ENCODE data around the gene CHMP1A.
A peak's percentile ranks its signal among the peaks of the same experiment; 100 is the strongest.

Gene CHMP1A

DNA sequence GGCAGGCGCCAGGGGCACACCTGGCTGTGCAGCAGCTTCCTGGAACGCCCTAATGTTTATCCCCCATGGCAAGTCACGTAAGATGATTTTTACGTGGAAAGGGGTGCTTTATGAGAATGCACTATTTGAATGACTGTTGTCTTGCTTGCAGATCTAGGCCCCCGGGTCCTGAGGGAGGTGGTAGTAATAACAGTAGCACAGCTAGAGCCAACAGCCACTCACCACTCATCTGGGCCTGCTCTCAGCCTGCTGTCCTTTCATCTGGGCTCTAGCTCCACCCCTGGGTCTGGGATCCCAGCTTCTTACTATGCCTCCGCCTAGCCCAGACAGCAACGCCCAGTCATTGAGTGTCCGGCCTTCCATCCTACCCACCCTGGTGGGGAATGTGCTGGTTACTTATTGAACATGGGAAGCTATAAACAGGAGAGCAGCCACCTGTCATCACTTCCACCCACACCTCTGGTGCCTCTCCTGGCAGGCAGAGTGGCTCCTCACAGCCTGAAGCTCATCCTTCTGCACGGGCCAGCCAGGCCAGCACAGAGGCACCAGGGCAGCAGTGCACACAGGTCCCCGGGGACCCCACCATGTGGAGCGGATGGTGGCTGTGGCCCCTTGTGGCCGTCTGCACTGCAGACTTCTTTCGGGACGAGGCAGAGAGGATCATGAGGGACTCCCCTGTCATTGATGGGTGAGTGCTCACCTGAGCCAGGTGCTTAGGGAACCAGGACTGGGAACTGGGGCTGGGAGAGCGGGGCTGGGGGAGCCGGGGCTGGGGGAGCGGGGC is 27.5 kb downstream of the CHMP1A start:
- H3K9ac ChIP-seq (ENCODE audit: low read depth, low read length), result no peak overlapping the region
- no peaks in the 10 kb centered on the region for H3K9me3 ChIP-seq (ENCODE audit: control insufficient read depth, insufficient read depth, low read length)
- no peak overlapping the region for H3K4me3 ChIP-seq (ENCODE audit: low read depth, low read length)
- peaks cover under 1% of the 10 kb centered on the region for H3K4me1 ChIP-seq (ENCODE audit: control insufficient read depth, insufficient read depth, low read length)
- no peaks in the 10 kb centered on the region for H3K36me3 ChIP-seq (ENCODE audit: control insufficient read depth, insufficient read depth, low read length)
- peaks cover 6% of the 10 kb centered on the region for H3K27me3 ChIP-seq (ENCODE audit: control insufficient read depth, insufficient read depth, low read length)

DNA sequence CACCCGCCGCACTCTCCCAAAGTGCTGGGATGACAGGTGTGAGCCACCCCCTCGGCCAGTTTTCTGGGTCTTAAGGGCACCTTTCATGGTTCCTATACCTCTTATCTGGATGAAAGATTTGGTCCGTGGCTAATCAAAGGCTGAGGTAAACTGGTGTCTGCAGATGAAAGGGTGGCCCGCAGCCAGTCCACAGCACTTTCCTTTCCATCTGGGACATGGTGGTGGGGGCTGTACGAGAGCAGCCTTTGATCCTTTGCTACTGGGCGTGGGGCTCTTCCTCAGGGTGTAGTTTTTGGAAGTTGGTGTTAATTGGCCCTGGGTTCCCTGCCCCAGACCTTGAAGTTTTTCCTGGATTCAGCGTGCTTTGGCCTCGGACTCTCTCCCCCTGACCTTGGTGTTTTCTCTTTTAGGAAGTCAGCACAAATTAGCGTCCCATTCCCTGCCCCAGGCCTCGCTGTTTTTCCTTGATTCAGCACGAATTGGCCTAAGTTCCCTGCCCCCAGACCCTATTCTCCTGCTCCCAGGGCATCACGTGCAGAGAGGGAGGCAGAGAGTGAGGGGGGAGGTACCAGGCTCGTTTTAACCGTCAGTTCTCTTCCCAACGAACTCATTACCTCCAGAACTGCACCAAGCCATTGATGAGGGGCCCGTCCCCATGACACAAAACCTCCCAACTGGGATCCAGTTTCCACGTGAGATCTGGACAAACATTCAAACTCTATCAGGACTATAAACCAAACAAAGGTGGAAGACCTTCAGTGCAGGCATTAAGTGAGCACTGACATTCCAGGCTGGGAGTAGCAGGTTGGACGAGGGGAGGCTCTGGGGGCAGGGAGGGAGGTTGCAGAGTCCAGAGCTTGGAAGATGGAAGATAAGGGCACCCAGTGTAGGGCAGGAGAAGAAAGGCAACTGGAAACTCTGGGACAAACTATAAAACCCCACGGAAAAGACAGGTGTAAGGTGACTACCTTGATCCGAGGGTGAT is 32.4 kb downstream of the CHMP1A start:
- Histone ChIP-seq H3K36me3 (ENCODE audit: control insufficient read depth, insufficient read depth, low read length) (no peaks in the 10 kb centered on the region), H3K27me3 (ENCODE audit: control insufficient read depth, insufficient read depth, low read length) (peaks cover 4% of the 10 kb centered on the region), H3K9me3 (ENCODE audit: control insufficient read depth, insufficient read depth, low read length) (no peaks in the 10 kb centered on the region), H3K4me3 (ENCODE audit: low read depth, low read length) (no peak overlapping the region), H3K9ac (ENCODE audit: low read depth, low read length) (no peak overlapping the region), H3K4me1 (ENCODE audit: control insufficient read depth, insufficient read depth, low read length) (peaks cover 2% of the 10 kb centered on the region)

- Histone ChIP-seq H3K27me3 (ENCODE audit: control insufficient read depth, insufficient read depth, low read length) (peaks cover 4% of the 10 kb centered on the region), H3K9me3 (ENCODE audit: control insufficient read depth, insufficient read depth, low read length) (no peaks in the 10 kb centered on the region), H3K4me3 (ENCODE audit: low read depth, low read length) (no peak overlapping the region), H3K4me1 (ENCODE audit: control insufficient read depth, insufficient read depth, low read length) (peaks cover 2% of the 10 kb centered on the region), H3K36me3 (ENCODE audit: control insufficient read depth, insufficient read depth, low read length) (no peaks in the 10 kb centered on the region), H3K9ac (ENCODE audit: low read depth, low read length) (peak overlapping the region; percentile 47)
These were observed 33.8 kb downstream of the CHMP1A start for GRCh38 chr16:89623511-89624261.

- no peaks in the 10 kb centered on the region for H3K9me3 ChIP-seq (ENCODE audit: control insufficient read depth, insufficient read depth, low read length)
- no peak overlapping the region for H3K9ac ChIP-seq (ENCODE audit: low read depth, low read length)
- peaks cover 4% of the 10 kb centered on the region for H3K27me3 ChIP-seq (ENCODE audit: control insufficient read depth, insufficient read depth, low read length)
- H3K4me1 ChIP-seq (ENCODE audit: control insufficient read depth, insufficient read depth, low read length), result peaks cover 2% of the 10 kb centered on the region
- H3K36me3 ChIP-seq (ENCODE audit: control insufficient read depth, insufficient read depth, low read length), result no peaks in the 10 kb centered on the region
- no peak overlapping the region for H3K4me3 ChIP-seq (ENCODE audit: low read depth, low read length)
These were observed 35.7 kb downstream of the CHMP1A start for GRCh38 chr16:89621698-89622409.

DNA sequence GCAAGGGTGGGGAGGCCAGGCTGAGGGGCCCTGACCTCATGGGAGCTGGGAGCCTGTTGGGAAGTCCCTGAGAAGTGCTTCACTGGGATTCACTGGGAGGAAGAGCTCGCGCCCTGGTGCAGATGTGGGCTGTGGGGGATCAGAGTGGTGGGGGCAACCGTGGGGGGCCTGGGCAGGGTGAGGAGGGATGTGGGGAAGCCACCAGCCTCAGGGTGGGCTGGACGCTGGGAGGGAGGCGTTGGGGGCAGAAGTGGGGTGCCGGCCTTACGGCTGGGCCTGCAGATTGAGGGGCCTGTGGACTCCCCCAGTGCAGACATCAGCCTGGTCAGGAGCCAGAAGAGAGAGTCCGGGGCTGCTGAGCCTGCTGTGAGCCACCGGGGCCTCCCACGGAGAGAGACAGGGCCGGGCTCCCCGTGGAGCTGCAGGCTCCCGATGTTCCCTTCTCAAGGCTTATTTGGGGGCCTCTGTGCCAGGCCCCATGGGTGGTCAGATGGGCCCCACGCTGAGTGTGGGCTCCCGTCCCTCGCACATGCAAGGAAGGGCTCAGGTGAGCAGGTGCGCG is 36.3 kb downstream of the CHMP1A start:
- H3K9ac ChIP-seq (ENCODE audit: low read depth, low read length), result no peak overlapping the region
- H3K9me3 ChIP-seq (ENCODE audit: control insufficient read depth, insufficient read depth, low read length), result no peaks in the 10 kb centered on the region
- no peak overlapping the region for H3K4me3 ChIP-seq (ENCODE audit: low read depth, low read length)
- peaks cover 2% of the 10 kb centered on the region for H3K4me1 ChIP-seq (ENCODE audit: control insufficient read depth, insufficient read depth, low read length)
- peaks cover 4% of the 10 kb centered on the region for H3K27me3 ChIP-seq (ENCODE audit: control insufficient read depth, insufficient read depth, low read length)
- no peaks in the 10 kb centered on the region for H3K36me3 ChIP-seq (ENCODE audit: control insufficient read depth, insufficient read depth, low read length)

DNA sequence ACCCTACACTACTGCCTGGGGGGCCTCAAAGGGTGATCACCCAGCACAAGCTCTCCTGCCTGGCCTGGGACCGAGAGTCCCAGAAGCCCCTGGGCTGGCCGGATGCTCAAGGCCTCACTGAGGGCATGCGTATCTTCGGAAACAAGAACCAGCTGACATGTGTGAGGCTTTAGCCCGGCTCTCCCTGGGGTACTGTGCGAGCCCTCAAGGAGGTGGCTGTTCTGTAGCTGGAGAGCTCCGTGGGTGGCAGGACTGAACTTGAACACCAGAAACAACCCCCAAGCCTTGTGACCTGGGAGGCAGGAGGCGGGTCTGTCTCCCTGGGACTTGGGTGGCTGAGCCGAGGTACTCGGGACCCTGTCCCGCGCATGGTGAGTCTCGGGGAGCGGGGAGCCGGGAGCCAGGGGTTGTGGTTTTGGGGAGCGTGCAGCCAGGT is 37.1 kb downstream of the CHMP1A start:
- Histone ChIP-seq H3K4me3 (ENCODE audit: low read depth, low read length) (no peak overlapping the region), H3K9ac (ENCODE audit: low read depth, low read length) (peak overlapping the region; percentile 24), H3K9me3 (ENCODE audit: control insufficient read depth, insufficient read depth, low read length) (no peaks in the 10 kb centered on the region), H3K4me1 (ENCODE audit: control insufficient read depth, insufficient read depth, low read length) (peaks cover 2% of the 10 kb centered on the region), H3K27me3 (ENCODE audit: control insufficient read depth, insufficient read depth, low read length) (peaks cover 4% of the 10 kb centered on the region), H3K36me3 (ENCODE audit: control insufficient read depth, insufficient read depth, low read length) (no peaks in the 10 kb centered on the region)

DNA sequence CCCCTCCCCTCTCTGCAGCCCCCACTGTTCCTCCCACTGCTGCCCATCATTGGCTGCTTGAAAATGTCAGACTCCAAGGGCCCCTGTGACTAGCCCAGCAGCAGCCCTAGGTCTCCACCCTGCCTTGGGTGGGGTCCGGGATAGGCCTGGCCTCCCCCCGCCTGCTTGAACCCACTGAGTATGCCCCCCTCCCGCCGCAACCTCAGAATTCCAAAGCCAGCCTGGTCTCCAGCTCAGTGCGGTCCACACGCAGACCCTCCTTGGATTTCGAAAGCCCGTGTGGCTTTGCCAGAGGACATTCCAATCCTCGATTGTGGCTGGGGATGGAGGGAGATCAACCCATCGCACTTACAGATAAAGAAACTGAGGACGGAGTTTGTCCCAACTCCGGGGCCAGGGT is 37.7 kb downstream of the CHMP1A start:
- Histone ChIP-seq H3K27me3 (ENCODE audit: control insufficient read depth, insufficient read depth, low read length) (peaks cover 4% of the 10 kb centered on the region), H3K4me3 (ENCODE audit: low read depth, low read length) (no peak overlapping the region), H3K9me3 (ENCODE audit: control insufficient read depth, insufficient read depth, low read length) (no peaks in the 10 kb centered on the region), H3K36me3 (ENCODE audit: control insufficient read depth, insufficient read depth, low read length) (no peaks in the 10 kb centered on the region), H3K4me1 (ENCODE audit: control insufficient read depth, insufficient read depth, low read length) (no peaks in the 10 kb centered on the region), H3K9ac (ENCODE audit: low read depth, low read length) (no peak overlapping the region)

DNA sequence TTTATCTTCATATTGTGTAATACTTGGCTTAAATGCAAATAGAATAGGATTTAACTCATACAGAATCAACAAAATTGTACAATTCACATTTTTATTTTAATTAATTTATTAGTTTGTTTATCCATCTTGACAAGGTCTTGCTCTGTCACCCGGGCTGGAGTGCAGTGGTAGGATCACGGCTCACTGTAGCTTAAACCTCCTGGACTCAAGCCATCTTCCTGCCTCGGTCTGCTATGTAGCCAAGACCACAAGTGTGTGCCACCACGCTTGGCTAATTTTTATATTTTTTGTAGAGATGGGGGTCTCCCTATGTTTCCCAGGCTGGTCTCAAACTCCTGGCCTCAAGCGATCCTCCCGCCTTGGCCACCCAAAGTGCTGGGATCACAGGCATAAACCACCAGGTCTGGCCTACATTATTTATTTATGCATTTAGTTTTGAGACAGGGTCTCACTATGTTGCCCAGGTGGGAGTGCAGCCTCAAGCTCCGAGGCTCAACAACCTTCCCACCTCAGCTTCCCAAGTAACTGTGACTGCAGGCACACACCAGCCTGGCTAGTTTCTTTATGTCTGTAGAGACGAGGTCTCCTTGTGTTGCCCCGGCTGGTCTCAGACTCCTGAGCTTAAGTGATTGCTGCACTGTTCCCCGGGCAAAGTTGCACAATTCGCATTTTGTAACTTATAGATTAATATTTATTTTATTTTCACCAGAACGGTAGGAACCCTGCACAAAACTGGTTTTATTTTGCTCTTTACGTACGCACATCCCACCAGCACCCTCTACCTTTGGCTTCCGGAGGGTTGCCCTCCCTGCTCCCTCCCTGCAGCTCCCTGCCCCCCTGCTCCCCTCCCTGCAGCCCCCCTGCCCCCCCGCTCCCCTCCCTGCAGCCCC is 39.2 kb downstream of the CHMP1A start:
- no peak overlapping the region for H3K4me3 ChIP-seq (ENCODE audit: low read depth, low read length)

DNA sequence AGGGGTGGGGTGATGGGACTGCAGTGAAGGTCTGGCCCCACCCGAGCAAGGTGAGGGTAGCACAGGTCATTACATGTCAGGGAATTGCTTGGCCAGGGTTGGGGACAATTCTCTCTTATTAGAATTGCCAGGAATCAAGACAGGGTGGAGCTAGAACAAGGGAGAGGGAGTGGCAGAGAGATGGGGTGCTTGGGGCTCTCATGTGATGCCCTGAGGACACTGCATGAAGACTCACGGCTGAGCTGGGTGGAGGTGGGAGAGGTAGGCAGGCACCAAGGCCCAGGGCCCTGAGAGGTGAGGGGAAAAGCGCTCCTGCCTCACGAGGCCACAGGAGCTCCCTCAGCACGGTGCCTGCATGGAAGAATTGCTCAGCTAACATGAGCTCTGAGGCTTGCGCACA is 40.5 kb downstream of the CHMP1A start:
- H3K4me3 ChIP-seq (ENCODE audit: low read depth, low read length), result no peak overlapping the region
- H3K27me3 ChIP-seq (ENCODE audit: control insufficient read depth, insufficient read depth, low read length), result no peaks in the 10 kb centered on the region
- no peaks in the 10 kb centered on the region for H3K4me1 ChIP-seq (ENCODE audit: control insufficient read depth, insufficient read depth, low read length)
- H3K9me3 ChIP-seq (ENCODE audit: control insufficient read depth, insufficient read depth, low read length), result no peaks in the 10 kb centered on the region
- no peak overlapping the region for H3K9ac ChIP-seq (ENCODE audit: low read depth, low read length)
- H3K36me3 ChIP-seq (ENCODE audit: control insufficient read depth, insufficient read depth, low read length), result no peaks in the 10 kb centered on the region

More for the DNA sequence above, 39.2 kb downstream of the CHMP1A start:
- Histone ChIP-seq H3K9me3 (ENCODE audit: control insufficient read depth, insufficient read depth, low read length) (no peaks in the 10 kb centered on the region), H3K36me3 (ENCODE audit: control insufficient read depth, insufficient read depth, low read length) (no peaks in the 10 kb centered on the region), H3K9ac (ENCODE audit: low read depth, low read length) (no peak overlapping the region), H3K4me1 (ENCODE audit: control insufficient read depth, insufficient read depth, low read length) (no peaks in the 10 kb centered on the region), H3K27me3 (ENCODE audit: control insufficient read depth, insufficient read depth, low read length) (peaks cover 1% of the 10 kb centered on the region)

DNA sequence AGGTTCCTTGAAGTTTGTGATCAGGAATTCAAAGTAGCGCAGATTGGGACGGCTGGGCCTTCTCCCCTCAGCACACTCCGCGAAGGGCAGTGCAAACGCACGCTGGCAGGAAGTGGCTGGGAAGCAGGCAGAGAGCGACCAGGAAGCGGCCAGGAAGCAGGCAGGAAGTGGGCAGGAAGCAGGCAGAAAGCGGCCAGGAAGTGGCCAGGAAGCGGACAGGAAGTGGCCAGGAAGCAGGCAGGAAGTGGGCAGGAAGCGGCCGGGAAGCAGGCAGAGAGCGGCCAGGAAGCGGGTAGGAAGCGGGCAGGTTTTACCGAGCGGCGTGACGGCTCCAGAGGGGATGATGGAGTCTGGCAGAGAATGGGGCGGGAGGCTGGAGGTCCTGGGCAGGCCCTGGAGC is 40.9 kb downstream of the CHMP1A start:
- H3K4me3 ChIP-seq (ENCODE audit: low read depth, low read length), result no peak overlapping the region
- no peaks in the 10 kb centered on the region for H3K4me1 ChIP-seq (ENCODE audit: control insufficient read depth, insufficient read depth, low read length)
- H3K36me3 ChIP-seq (ENCODE audit: control insufficient read depth, insufficient read depth, low read length), result no peaks in the 10 kb centered on the region
- no peaks in the 10 kb centered on the region for H3K27me3 ChIP-seq (ENCODE audit: control insufficient read depth, insufficient read depth, low read length)
- no peak overlapping the region for H3K9ac ChIP-seq (ENCODE audit: low read depth, low read length)
- H3K9me3 ChIP-seq (ENCODE audit: control insufficient read depth, insufficient read depth, low read length), result no peaks in the 10 kb centered on the region
